ENCODE measurements around the gene SRBD1. TPM values are rescaled to one million over a fixed set of nuclear protein-coding genes. Genes with fewer than 3 reads are reported as not detected.
A peak's percentile ranks its signal among the peaks of the same experiment; 100 is the strongest.

The SRBD1 gene
- total and polyA plus RNA-seq, 5 donors, result 4.2 to 13.6 (median 13.0) TPM

DNA sequence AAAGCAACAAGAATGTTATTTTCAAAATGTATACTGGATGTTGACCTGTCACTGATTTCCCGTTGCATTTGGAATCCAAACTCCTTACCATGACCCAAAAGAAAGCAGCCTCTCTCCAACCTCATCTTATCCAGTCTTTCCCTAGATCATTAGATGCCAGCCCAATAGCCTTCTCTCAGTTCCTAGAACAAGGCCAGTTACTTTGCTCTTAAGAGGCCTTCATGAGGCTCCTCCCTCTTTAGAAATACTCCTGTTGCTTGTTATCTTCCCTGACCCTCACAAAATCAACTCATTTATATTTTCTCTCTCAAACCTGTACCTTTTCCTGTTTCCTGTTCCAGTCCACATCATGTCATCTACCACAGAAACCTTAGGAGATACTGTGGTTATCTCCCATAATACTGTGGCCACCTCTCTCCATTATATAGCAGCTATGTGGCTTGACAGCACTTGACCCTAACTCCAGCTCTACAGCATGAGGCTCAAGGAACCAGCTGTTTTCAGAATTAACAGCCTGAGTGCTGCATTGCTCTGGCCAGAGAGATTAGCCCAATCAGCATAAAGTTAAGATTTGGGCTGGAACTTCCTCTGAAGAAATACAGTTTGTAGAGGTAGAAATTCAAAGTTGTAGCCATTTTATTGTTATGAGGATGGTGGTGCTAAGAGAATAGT lies 22.8 kb downstream of the SRBD1 start:
- intact Hi-C loops (cut with DNase I), result no loop called here

DNA sequence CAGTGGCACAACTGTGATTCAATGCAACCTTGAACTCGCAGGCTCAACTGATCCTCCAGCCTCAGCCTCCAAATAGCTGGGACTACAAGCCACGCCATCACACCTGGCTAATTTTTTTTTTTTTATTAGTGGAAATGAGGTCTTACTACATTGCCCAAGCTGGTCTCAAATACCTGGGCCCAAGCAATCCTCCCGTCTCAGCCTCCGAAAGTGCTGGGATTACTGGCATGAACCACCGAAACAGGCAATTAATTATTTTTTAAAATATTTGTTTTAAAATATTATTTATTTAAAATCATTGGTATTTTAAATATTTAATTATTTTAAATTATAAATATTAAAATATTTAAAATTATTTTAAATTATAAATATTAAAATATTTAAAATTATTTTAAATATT lies 24.5 kb downstream of the SRBD1 start:
- Histone ChIP-seq H3K9me3 (ENCODE audit: control insufficient read depth, low read length) (no peaks in the 10 kb centered on the region), H3K27ac (ENCODE audit: low read length) (no peak overlapping the region), H3K4me3 (ENCODE audit: low read length) (no peak overlapping the region), H3K27me3 (ENCODE audit: control insufficient read depth, insufficient read depth) (no peaks in the 10 kb centered on the region), H3K4me1 (ENCODE audit: control insufficient read depth, insufficient read depth, low read length) (peaks cover 2% of the 10 kb centered on the region)
- WGBS, result 98% methylated on average over 5 of the region's 5 CpGs
- DNase-seq (no peak), ATAC-seq (no peak)
- intact Hi-C loops (cut with DNase I), result no loop called here

More for the DNA sequence above, 22.8 kb downstream of the SRBD1 start:
- ATAC-seq, result peak; percentile 31 to 45
- Histone ChIP-seq H3K27ac (ENCODE audit: low read length) (no peak overlapping the region), H3K27me3 (ENCODE audit: control insufficient read depth, insufficient read depth) (no peaks in the 10 kb centered on the region), H3K4me1 (ENCODE audit: control insufficient read depth, insufficient read depth, low read length) (peaks cover 2% of the 10 kb centered on the region), H3K4me3 (ENCODE audit: low read length) (no peak overlapping the region), H3K9me3 (ENCODE audit: control insufficient read depth, low read length) (no peaks in the 10 kb centered on the region)
- peak in 1 of 3 donors; percentile 28 for DNase-seq
- 90% methylated on average over 1 of the region's 1 CpG for WGBS

DNA sequence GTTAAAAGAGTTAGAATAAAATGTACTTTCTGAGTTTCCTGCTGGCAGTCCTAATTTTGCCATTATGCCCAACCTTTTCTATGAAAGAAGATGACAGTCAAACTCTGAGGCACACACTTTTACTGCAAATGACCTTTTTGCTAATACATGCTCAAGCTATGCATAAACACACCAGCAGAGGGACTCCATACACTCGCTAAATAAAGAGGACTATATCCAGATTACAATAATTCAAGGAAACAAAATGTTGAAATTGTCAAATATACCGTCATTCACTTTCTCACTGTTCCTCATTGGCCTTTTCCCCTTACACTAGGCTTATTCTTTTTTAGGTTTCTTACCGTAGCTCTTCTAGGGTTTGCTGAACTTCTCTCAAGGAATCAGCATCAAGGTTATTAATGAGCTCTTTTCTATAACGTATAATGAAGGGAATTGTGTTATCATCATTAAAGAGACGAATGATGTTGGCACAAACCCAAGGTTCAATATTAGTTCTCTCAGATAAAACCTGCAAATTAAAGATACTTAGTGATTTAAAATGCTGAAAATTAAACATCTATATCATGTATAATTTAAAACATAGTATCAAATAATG lies 25.7 kb downstream of the SRBD1 start:
- Histone ChIP-seq H3K4me1 (ENCODE audit: control insufficient read depth, insufficient read depth, low read length) (peaks cover 2% of the 10 kb centered on the region), H3K9me3 (ENCODE audit: control insufficient read depth, low read length) (no peaks in the 10 kb centered on the region), H3K27me3 (ENCODE audit: control insufficient read depth, insufficient read depth) (no peaks in the 10 kb centered on the region), H3K4me3 (ENCODE audit: low read length) (no peak overlapping the region), H3K27ac (ENCODE audit: low read length) (no peak overlapping the region)
- ATAC-seq (peak; percentile 56 to 66), DNase-seq (no peak)
- WGBS, result 20% methylated on average over 5 of the region's 5 CpGs
- intact Hi-C loops (cut with DNase I), result no loop called here

DNA sequence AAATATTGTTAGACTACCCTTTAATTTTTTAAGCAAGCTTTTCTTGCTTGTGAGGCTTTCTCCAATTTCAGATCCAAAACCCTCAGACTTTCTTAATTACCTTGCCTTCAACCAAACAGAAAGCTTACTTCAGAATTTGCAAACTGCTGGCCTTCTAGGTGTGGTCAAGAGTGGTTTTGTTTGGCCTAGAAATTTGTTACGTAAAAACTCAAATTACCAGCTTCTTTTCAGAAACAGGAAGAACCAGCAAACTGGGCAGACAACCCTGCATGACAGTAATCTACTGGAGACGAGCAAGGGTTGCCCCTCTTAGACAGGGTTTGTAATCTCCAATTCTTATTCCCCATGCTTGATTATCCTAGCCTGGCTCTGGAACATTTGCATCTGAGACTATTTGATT lies 27.1 kb downstream of the SRBD1 start:
- H3K4me1 ChIP-seq (ENCODE audit: control insufficient read depth, insufficient read depth, low read length), result peaks cover 2% of the 10 kb centered on the region
- no peaks in the 10 kb centered on the region for H3K27me3 ChIP-seq (ENCODE audit: control insufficient read depth, insufficient read depth)
- DNase-seq (no peak), ATAC-seq (no peak)
- 88% methylated on average over 2 of the region's 2 CpGs for WGBS
- H3K9me3 ChIP-seq (ENCODE audit: control insufficient read depth, low read length), result no peaks in the 10 kb centered on the region
- no peak overlapping the region for H3K4me3 ChIP-seq (ENCODE audit: low read length)
- H3K27ac ChIP-seq (ENCODE audit: low read length), result no peak overlapping the region
- intact Hi-C loops (cut with DNase I), result no loop called here

DNA sequence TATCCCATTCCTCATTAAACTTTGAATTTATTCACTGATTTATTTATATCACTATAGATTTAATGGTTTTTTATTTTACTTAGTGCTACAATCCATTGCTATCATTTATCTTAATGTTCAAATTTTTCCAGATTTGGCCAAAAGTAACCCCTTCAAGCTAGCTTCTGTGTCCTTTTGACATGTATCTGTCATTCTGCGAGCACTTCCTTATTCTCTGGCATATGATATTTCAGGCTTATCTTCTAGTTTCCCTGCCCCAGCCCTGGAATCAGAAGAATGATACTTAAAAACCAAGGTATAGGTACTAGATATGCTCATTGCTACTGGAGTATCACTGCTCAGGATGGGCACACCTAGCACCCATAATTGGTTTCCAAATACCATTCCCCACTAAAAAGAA lies 28.5 kb downstream of the SRBD1 start:
- H3K4me3 ChIP-seq (ENCODE audit: low read length), result no peak overlapping the region
- DNase-seq, result no peak
- WGBS, result 97% methylated on average over 1 of the region's 1 CpG
- H3K9me3 ChIP-seq (ENCODE audit: control insufficient read depth, low read length), result no peaks in the 10 kb centered on the region
- no peaks in the 10 kb centered on the region for H3K27me3 ChIP-seq (ENCODE audit: control insufficient read depth, insufficient read depth)
- ATAC-seq, result no peak
- no peak overlapping the region for H3K27ac ChIP-seq (ENCODE audit: low read length)
- intact Hi-C loops (cut with DNase I), result no loop called here
- no peaks in the 10 kb centered on the region for H3K4me1 ChIP-seq (ENCODE audit: control insufficient read depth, insufficient read depth, low read length)

DNA sequence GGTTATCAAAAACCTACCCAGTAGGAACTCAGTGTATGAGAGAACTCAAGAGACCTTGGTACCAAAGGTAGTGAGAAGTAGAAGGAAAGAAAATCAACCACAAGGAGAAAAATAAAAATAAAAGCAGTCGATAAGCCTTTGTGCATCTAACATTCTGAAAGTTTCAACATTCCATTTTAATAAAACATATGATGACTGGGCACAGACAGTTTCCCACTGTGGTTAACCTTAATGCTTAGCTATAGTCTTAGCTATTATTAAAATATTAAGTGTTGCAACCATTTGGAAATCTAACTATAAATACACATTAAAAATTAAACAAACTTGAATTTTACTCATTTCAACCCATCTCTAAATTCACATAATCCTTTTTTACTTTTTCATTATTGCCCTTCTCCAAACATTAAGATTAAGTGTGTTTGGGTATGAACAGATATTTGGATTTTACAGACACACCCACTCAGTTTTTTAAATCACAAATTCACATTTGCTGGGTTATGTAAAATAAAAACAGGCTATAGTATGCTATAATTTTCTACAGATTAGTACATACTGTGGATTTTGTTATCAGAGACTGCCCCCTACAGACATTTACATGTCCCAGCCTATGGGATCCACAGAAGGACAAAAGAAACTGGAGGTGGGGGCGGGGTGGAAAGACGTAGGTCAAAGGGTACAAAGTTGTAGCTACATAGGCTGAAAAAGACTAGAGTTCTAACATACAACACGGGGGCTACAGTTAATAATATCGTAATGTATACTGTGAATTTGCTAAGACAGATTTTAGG lies 32.8 kb downstream of the SRBD1 start:
- Histone ChIP-seq H3K4me1 (ENCODE audit: control insufficient read depth, insufficient read depth, low read length) (no peaks in the 10 kb centered on the region), H3K27me3 (ENCODE audit: control insufficient read depth, insufficient read depth) (no peaks in the 10 kb centered on the region), H3K27ac (ENCODE audit: low read length) (no peak overlapping the region), H3K4me3 (ENCODE audit: low read length) (no peak overlapping the region), H3K9me3 (ENCODE audit: control insufficient read depth, low read length) (no peaks in the 10 kb centered on the region)
- intact Hi-C loops (cut with DNase I), result no loop called here
- WGBS, result 85% methylated on average over 5 of the region's 5 CpGs
- DNase-seq (peak in 1 of 3 donors; percentile 30), ATAC-seq (no peak)

DNA sequence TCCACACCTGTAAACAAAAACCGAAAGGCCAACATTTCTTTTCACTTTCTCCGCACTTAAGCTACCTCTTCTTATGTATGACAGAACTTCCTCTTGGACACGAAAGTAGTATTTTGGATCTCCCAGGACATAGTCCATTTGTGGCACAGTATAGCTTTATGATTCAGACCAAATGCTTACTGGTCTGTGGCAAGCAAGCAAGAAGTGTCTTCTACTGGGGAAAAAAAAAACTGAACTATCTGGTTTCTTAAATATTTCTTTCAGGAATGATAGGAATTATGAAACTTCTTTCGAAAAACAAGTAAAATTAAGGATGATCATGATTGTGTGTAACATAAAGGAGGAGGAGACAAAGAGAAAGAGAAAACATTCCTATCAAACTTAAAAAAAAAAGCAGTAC lies 33.6 kb downstream of the SRBD1 start:
- ATAC-seq (no peak), DNase-seq (no peak)
- Histone ChIP-seq H3K4me3 (ENCODE audit: low read length) (no peak overlapping the region), H3K27me3 (ENCODE audit: control insufficient read depth, insufficient read depth) (no peaks in the 10 kb centered on the region), H3K9me3 (ENCODE audit: control insufficient read depth, low read length) (no peaks in the 10 kb centered on the region), H3K27ac (ENCODE audit: low read length) (no peak overlapping the region), H3K4me1 (ENCODE audit: control insufficient read depth, insufficient read depth, low read length) (no peaks in the 10 kb centered on the region)
- intact Hi-C loops (cut with DNase I), result no loop called here
- WGBS, result 92% methylated on average over 4 of the region's 4 CpGs

DNA sequence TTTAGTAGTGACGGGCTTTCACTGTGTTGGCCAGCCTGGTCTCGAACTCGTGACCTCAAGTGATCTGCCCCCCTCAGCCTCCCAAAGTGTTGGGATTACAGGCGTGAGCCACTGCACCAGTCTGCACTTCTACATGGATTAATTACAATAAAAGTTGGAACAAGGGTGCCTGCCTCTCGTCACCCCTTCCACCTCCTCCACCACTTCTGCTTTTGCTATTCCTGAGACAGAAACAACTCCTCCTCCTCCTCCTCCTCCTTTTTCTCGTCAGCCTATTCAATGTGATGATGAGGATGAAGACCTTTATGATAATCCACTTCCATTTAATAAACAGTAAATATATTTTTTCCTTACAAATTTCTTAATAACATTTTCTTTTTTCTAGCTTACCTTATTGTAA lies 35.2 kb downstream of the SRBD1 start:
- WGBS, result 92% methylated on average over 6 of the region's 6 CpGs
- DNase-seq, result no peak
- intact Hi-C loops (cut with DNase I), result no loop called here
- Histone ChIP-seq H3K4me1 (ENCODE audit: control insufficient read depth, insufficient read depth, low read length) (no peaks in the 10 kb centered on the region), H3K9me3 (ENCODE audit: control insufficient read depth, low read length) (no peaks in the 10 kb centered on the region), H3K4me3 (ENCODE audit: low read length) (no peak overlapping the region), H3K27ac (ENCODE audit: low read length) (no peak overlapping the region), H3K27me3 (ENCODE audit: control insufficient read depth, insufficient read depth) (no peaks in the 10 kb centered on the region)
- no peak for ATAC-seq

DNA sequence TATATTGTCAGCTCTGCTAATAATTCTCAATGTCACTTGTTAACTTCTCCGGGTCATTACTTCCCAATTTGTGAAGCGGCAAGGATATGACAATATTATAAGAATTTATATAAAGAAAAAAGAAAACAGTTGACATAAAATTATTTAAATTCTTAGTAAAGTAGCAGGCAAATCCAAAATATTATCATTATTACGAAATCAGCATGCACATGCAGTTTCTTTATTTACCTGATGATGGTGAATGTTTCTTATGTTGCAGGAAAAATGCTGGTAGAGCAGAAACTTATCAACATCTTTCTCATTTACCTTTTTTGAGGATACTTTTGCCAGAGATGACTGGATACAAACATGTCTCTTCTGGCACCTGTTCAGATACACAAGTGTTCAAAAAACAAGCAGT lies 38.1 kb downstream of the SRBD1 start:
- ATAC-seq, result no peak
- intact Hi-C loops (cut with DNase I), result no loop called here
- DNase-seq, result no peak
- H3K4me3 ChIP-seq (ENCODE audit: low read length), result no peak overlapping the region
- H3K9me3 ChIP-seq (ENCODE audit: control insufficient read depth, low read length), result no peaks in the 10 kb centered on the region
- no peaks in the 10 kb centered on the region for H3K27me3 ChIP-seq (ENCODE audit: control insufficient read depth, insufficient read depth)
- 98% methylated on average over 3 of the region's 3 CpGs for WGBS
- no peaks in the 10 kb centered on the region for H3K4me1 ChIP-seq (ENCODE audit: control insufficient read depth, insufficient read depth, low read length)
- H3K27ac ChIP-seq (ENCODE audit: low read length), result no peak overlapping the region

DNA sequence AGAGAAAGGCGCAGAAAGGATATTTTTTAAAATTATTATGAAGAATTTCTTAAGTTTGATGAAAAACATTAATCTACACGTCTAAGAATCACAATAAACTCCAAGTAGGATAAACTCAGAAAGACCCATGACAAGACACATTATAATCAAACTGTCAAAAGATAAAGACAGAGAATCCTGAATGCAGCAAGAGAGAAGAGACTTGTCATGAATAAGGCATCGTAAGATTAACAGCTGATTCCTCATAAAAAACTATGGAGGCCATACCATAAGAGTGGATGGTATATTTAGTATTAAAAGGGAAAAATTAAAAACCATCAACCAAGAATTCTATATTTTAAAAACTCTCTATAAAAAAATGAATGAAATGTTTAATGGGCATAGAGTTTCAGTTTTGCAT lies 39.1 kb downstream of the SRBD1 start:
- H3K4me3 ChIP-seq (ENCODE audit: low read length), result no peak overlapping the region
- ATAC-seq (no peak), DNase-seq (no peak)
- H3K9me3 ChIP-seq (ENCODE audit: control insufficient read depth, low read length), result no peaks in the 10 kb centered on the region
- H3K27ac ChIP-seq (ENCODE audit: low read length), result no peak overlapping the region
- intact Hi-C loops (cut with DNase I), result no loop called here
- H3K4me1 ChIP-seq (ENCODE audit: control insufficient read depth, insufficient read depth, low read length), result no peaks in the 10 kb centered on the region
- 98% methylated on average over 3 of the region's 3 CpGs for WGBS
- H3K27me3 ChIP-seq (ENCODE audit: control insufficient read depth, insufficient read depth), result no peaks in the 10 kb centered on the region

DNA sequence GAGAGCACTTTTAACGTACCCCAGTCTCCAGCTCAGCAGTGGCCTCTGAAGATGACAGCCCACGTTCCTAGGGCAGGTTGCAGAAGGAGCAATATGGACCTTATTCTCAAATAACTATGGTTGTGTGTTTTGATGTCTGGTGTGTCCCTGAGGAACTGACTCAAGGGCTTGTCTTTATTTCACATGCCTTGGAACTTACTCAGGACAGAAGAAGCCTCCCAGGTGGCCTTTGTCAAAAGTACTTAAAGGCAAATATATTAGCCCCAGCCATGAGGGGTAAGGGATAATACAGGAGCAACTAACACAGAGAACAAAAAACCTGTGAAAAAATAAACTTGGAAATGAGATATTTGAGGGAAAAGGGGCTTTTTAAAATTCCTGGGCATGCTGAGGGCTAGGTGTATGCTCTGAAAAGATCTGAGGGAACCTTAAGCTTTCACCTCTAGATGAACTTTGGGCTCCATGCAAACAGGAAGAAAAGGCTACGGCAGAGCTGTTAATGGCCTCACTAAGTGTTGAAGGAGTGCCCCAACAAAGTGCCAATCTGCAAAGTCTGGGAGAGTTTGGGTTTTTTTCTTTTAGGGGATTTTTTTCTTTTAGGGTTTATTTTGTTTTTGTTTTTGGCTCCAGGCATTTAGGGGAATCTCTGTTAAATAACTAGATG lies 40.3 kb downstream of the SRBD1 start:
- Histone ChIP-seq H3K27ac (ENCODE audit: low read length) (no peak overlapping the region), H3K4me3 (ENCODE audit: low read length) (no peak overlapping the region), H3K4me1 (ENCODE audit: control insufficient read depth, insufficient read depth, low read length) (no peaks in the 10 kb centered on the region), H3K9me3 (ENCODE audit: control insufficient read depth, low read length) (no peaks in the 10 kb centered on the region), H3K27me3 (ENCODE audit: control insufficient read depth, insufficient read depth) (no peaks in the 10 kb centered on the region)
- intact Hi-C loops (cut with DNase I), result no loop called here
- 84% methylated on average over 3 of the region's 3 CpGs for WGBS
- DNase-seq (no peak), ATAC-seq (no peak)
